ENCODE results near the gene DQX1. TPM values are rescaled to one million over a fixed set of nuclear protein-coding genes. Genes with fewer than 3 reads are reported as not detected.
"Not testable (repeated sequence)": the region's sequence is repeated elsewhere in the genome, so short reads cannot be mapped to it uniquely, and the experiment has no call there.

Gene DQX1
- under 0.01 TPM in 1 of 2 replicates, not detected in the other for total RNA-seq

GRCh38 chr2:74525717-74526648 is at the start of gene DQX1:
DQX1 (minus strand) TSS chr2:74526231; CDS start chr2:74525729, 502 bp downstream.
- DNase-seq (ENCODE audit: low read depth in 2 of 2): peak in 1 of 2 donors; percentile 29

- DNase-seq (ENCODE audit: low read depth in 2 of 2): no peak
Measured at GRCh38 chr2:74575320-74575719, 49.3 kb upstream of the DQX1 start.

GRCh38 chr2:74573747-74574562 is 47.9 kb upstream of the DQX1 start:
- peak; percentile 20 to 43 for DNase-seq (ENCODE audit: low read depth in 2 of 2)

- DNase-seq (ENCODE audit: low read depth in 2 of 2): no peak
Measured at GRCh38 chr2:74572178-74572925, 46.3 kb upstream of the DQX1 start.

GRCh38 chr2:74571058-74571457 is 45.0 kb upstream of the DQX1 start:
- DNase-seq (ENCODE audit: low read depth in 2 of 2): no peak

GRCh38 chr2:74569686-74570085 is 43.7 kb upstream of the DQX1 start:
- DNase-seq (ENCODE audit: low read depth in 2 of 2): no peak

- DNase-seq (ENCODE audit: low read depth in 2 of 2): no peak
Measured at GRCh38 chr2:74567881-74568280, 41.9 kb upstream of the DQX1 start.

GRCh38 chr2:74566754-74567085 is 40.7 kb upstream of the DQX1 start:
- no peak for DNase-seq (ENCODE audit: low read depth in 2 of 2)

- DNase-seq (ENCODE audit: low read depth in 2 of 2): no peak
Measured at GRCh38 chr2:74566076-74566753, 40.2 kb upstream of the DQX1 start.

- no peak for DNase-seq (ENCODE audit: low read depth in 2 of 2)
Measured at GRCh38 chr2:74564222-74564621, 38.2 kb upstream of the DQX1 start.

GRCh38 chr2:74562126-74562775 is 36.2 kb upstream of the DQX1 start:
- DNase-seq (ENCODE audit: low read depth in 2 of 2): no peak

- not testable (repeated sequence) for DNase-seq (ENCODE audit: low read depth in 2 of 2)
Measured at GRCh38 chr2:74561022-74561421, 35.0 kb upstream of the DQX1 start.

- no peak for DNase-seq (ENCODE audit: low read depth in 2 of 2)
Measured at GRCh38 chr2:74560591-74560990, 34.6 kb upstream of the DQX1 start.

- DNase-seq (ENCODE audit: low read depth in 2 of 2): no peak
Measured at GRCh38 chr2:74559912-74560311, 33.9 kb upstream of the DQX1 start.

- DNase-seq (ENCODE audit: low read depth in 2 of 2): no peak
Measured at GRCh38 chr2:74558284-74559230, 32.5 kb upstream of the DQX1 start.

- DNase-seq (ENCODE audit: low read depth in 2 of 2): no peak
Measured at GRCh38 chr2:74556831-74557370, 30.9 kb upstream of the DQX1 start.

- DNase-seq (ENCODE audit: low read depth in 2 of 2): no peak
Measured at GRCh38 chr2:74556159-74556558, 30.1 kb upstream of the DQX1 start.

- DNase-seq (ENCODE audit: low read depth in 2 of 2): no peak
Measured at GRCh38 chr2:74555610-74556103, 29.6 kb upstream of the DQX1 start.
